GM23338 (cell line): Measurements from ENCODE around the gene STARD13. TPM values are rescaled to one million over a fixed set of nuclear protein-coding genes. Genes with fewer than 3 reads are reported as not detected.

Source experiments
- ATAC-seq: fragments of 200-7000 bp; cut with Tn5 transposase; 3 replicates; pipeline ENCODE4 v1.9.1; 2020
- DNase-seq: peaks from one replicate; pipeline ENCODE4 v3.0.0-alpha.2; 2015; ENCODE audit warnings: low spot score
- H2AFZ ChIP-seq: fragments of 200-600 bp; sonication (generic); 2 replicates; pipeline ENCODE4 v1.8.0; 2016; ENCODE audit warnings: antibody characterized with exemption, mild to moderate bottlenecking, moderate library complexity
- H3F3A ChIP-seq: fragments of 200-600 bp; sonication (generic); replicated peaks from 2 replicates; pipeline ENCODE4 v1.8.0; 2017; ENCODE audit warnings: antibody characterized with exemption, mixed run types, low read depth
- H3K27ac ChIP-seq: fragments of 200-600 bp; sonication (generic); 2 replicates; pipeline ENCODE4 v1.6.1; 2016; ENCODE audit warnings: low read depth
- H3K27me3 ChIP-seq: fragments of 200-600 bp; sonication (generic); 2 replicates; pipeline ENCODE4 v1.8.0; 2016; ENCODE audit warnings: mild to moderate bottlenecking, mixed run types, moderate library complexity; ENCODE audit not compliant: insufficient read depth
- H3K36me3 ChIP-seq: fragments of 200-600 bp; sonication (generic); 2 replicates; pipeline ENCODE4 v1.8.0; 2016; ENCODE audit warnings: mild to moderate bottlenecking; ENCODE audit not compliant: insufficient read depth
- H3K4me1 ChIP-seq: fragments of 200-600 bp; sonication (generic); 2 replicates; pipeline ENCODE4 v1.8.0; 2016; ENCODE audit warnings: mild to moderate bottlenecking, moderate library complexity; ENCODE audit not compliant: insufficient read depth
- H3K4me2 ChIP-seq: fragments of 200-600 bp; sonication (generic); 2 replicates; pipeline ENCODE4 v1.7.1; 2017; ENCODE audit warnings: mixed run types
- H3K4me3 ChIP-seq: fragments of 200-600 bp; sonication (generic); 2 replicates; pipeline ENCODE4 v1.6.1; 2016; ENCODE audit warnings: mixed run types
- H3K79me2 ChIP-seq: fragments of 200-600 bp; sonication (generic); replicated peaks from 2 replicates; pipeline ENCODE4 v1.8.0; 2017; ENCODE audit warnings: mild to moderate bottlenecking; ENCODE audit not compliant: insufficient read depth
- H3K9me2 ChIP-seq: fragments of 200-600 bp; sonication (generic); 2 replicates; pipeline ENCODE4 v1.8.0; 2017; ENCODE audit not compliant: insufficient read depth
- H4K20me1 ChIP-seq: fragments of 200-600 bp; sonication (generic); replicated peaks from 2 replicates; pipeline ENCODE4 v1.8.0; 2017; ENCODE audit warnings: mild to moderate bottlenecking; ENCODE audit not compliant: insufficient read depth
- H3K27ac Mint-ChIP-seq: 2 replicates; pipeline ENCODE4 v1.8.0; 2020; ENCODE audit warnings: inconsistent platforms, mild to moderate bottlenecking, moderate library complexity, mixed read lengths
- H3K27me3 Mint-ChIP-seq: 3 replicates; pipeline ENCODE4 v1.8.0; 2022; ENCODE audit warnings: low read depth, mild to moderate bottlenecking, moderate library complexity, mixed read lengths, inconsistent platforms; ENCODE audit not compliant: insufficient read depth, poor library complexity
- H3K36me3 Mint-ChIP-seq: 3 replicates; pipeline ENCODE4 v1.8.0; 2021; ENCODE audit warnings: low read depth, mild to moderate bottlenecking, inconsistent platforms, moderate library complexity, mixed read lengths
- H3K4me1 Mint-ChIP-seq: 3 replicates; pipeline ENCODE4 v1.8.0; 2020; ENCODE audit warnings: mild to moderate bottlenecking, inconsistent platforms, mixed read lengths
- H3K4me3 Mint-ChIP-seq: 3 replicates; pipeline ENCODE4 v1.8.0; 2021; ENCODE audit warnings: moderate library complexity, mild to moderate bottlenecking, inconsistent platforms, mixed read lengths
- H3K9me3 Mint-ChIP-seq: 3 replicates; pipeline ENCODE4 v1.8.0; 2020; ENCODE audit warnings: moderate library complexity, mild to moderate bottlenecking, inconsistent platforms, mixed read lengths
- CREB1 ChIP-seq: fragments of 250-450 bp; sonication (Bioruptor Pico); IDR thresholded peaks from 2 replicates; pipeline ENCODE4 v1.5.0; 2020; ENCODE audit warnings: low read depth, mild to moderate bottlenecking, moderate library complexity
- CTCF ChIP-seq, 2 experiments: fragments of 200-600 bp in 1 of 2; sonication (generic) in 1 of 2; conservative IDR thresholded peaks; 2 replicates each; pipeline versions ENCODE4 v1.5.1 to v1.6.1; 2016 to 2017; ENCODE audit warnings: antibody characterized with exemption in 2 of 2, low read depth in 2 of 2, mild to moderate bottlenecking in 2 of 2, moderate library complexity in 1 of 2
- ETS1 ChIP-seq: IDR thresholded peaks from 2 replicates; pipeline ENCODE4 v1.6.1; 2016; ENCODE audit warnings: antibody characterized with exemption
- EZH2 ChIP-seq: fragments of 200-600 bp; sonication (generic); IDR thresholded peaks from one replicate; pipeline ENCODE4 v1.8.0; 2017; ENCODE audit warnings: antibody characterized with exemption, mild to moderate bottlenecking, low read depth; ENCODE audit not compliant: unreplicated experiment
- EZH2phosphoT487 ChIP-seq: fragments of 200-600 bp; sonication (generic); IDR thresholded peaks from one replicate; pipeline ENCODE4 v1.8.1; 2018; ENCODE audit warnings: antibody characterized with exemption; ENCODE audit not compliant: unreplicated experiment
- JUNB ChIP-seq: IDR thresholded peaks from one replicate; pipeline ENCODE4 v1.6.1; 2016; ENCODE audit warnings: antibody characterized with exemption; ENCODE audit not compliant: unreplicated experiment
- NANOG ChIP-seq: IDR thresholded peaks from 2 replicates; pipeline ENCODE4 v1.6.1; 2016; ENCODE audit warnings: antibody characterized with exemption, borderline replicate concordance
- POLR2AphosphoS5 ChIP-seq: IDR thresholded peaks from 2 replicates; pipeline ENCODE4 v1.6.1; 2016; ENCODE audit warnings: antibody characterized with exemption, low read depth
- REST ChIP-seq: IDR thresholded peaks from one replicate; pipeline ENCODE4 v1.6.1; 2018; ENCODE audit warnings: antibody characterized with exemption; ENCODE audit not compliant: unreplicated experiment
- STAT1 ChIP-seq: IDR thresholded peaks from one replicate; pipeline ENCODE4 v1.6.1; 2016; ENCODE audit warnings: antibody characterized with exemption; ENCODE audit not compliant: unreplicated experiment
- ZNF114 ChIP-seq: fragments of 250-450 bp; sonication (Bioruptor Pico); IDR thresholded peaks from 2 replicates; pipeline ENCODE4 v1.5.0; 2020; ENCODE audit warnings: mild to moderate bottlenecking, moderate library complexity
- ZNF331 ChIP-seq: fragments of 250-450 bp; sonication (Bioruptor Pico); IDR thresholded peaks from 2 replicates; pipeline ENCODE4 v1.5.0; 2020; ENCODE audit warnings: low read depth, mild to moderate bottlenecking, moderate library complexity
- polyA plus RNA-seq: library from polyadenylated mRNA; unstranded; fragments of >200 nt; fragmentation: Nextera tagmentation; extraction: Ambion mirVana; gene quantifications from 2 replicates; pipeline ENCODE4 v1.2.1, GENCODE V29; 2016
- total RNA-seq: library from RNA; depleted of rRNA; stranded (reverse); fragments of >200 nt; shearing (Covaris generic); gene quantifications from 2 replicates; pipeline ENCODE4 v1.2.3, GENCODE V29; 2014

Gene STARD13
- total and polyA plus RNA-seq, 2 experiments from 2014 or later, result 3.2 to 5.2 TPM

GRCh38 chr13:33100886-33101285, 184.7 kb downstream of the STARD13 start:
- Mint-ChIP-seq H3K36me3 (no peaks in the 10 kb centered on the region), H3K4me1 (no peaks in the 10 kb centered on the region; the same call in 2 of the 3 replicates), H3K27ac (no peak overlapping the region), H3K27me3 (no peaks in the 10 kb centered on the region), H3K9me3 (no peaks in the 10 kb centered on the region; the same call in 2 of the 3 replicates), H3K4me3 (no peak overlapping the region)
- no peak overlapping the region for H3K27ac ChIP-seq
- no peaks in the 10 kb centered on the region for H3K36me3 ChIP-seq
- no peaks in the 10 kb centered on the region for H3K4me1 ChIP-seq
- no peaks in the 10 kb centered on the region for H4K20me1 ChIP-seq
- no peak overlapping the region for H2AFZ ChIP-seq
- no peak for DNase-seq
- H3K27me3 ChIP-seq, result no peaks in the 10 kb centered on the region
- no peaks in the 10 kb centered on the region for H3F3A ChIP-seq
- peaks cover 13% of the 10 kb centered on the region; the same call in 1 of the 2 replicates for H3K9me2 ChIP-seq
- no peak for TF ChIP-seq JUNB
- no peak for TF ChIP-seq ETS1
- TF ChIP-seq STAT1, result no peak
- no peak for TF ChIP-seq ZNF114 (CRISPR knock-in tag)
- TF ChIP-seq CREB1 (CRISPR knock-in tag), result no peak
- TF ChIP-seq CTCF (conservative IDR thresholded peaks at IDR 0.05; ENCODE audit: low read depth in 2 of 2), result no peak
- TF ChIP-seq EZH2, result no peak
- no peak for TF ChIP-seq NANOG
- TF ChIP-seq REST, result no peak
- no peak for TF ChIP-seq POLR2AphosphoS5
- TF ChIP-seq EZH2phosphoT487, result no peak
- TF ChIP-seq ZNF331 (CRISPR knock-in tag), result no peak
- ATAC-seq, result no peak
- no peaks in the 10 kb centered on the region for H3K79me2 ChIP-seq
- H3K4me2 ChIP-seq, result no peak overlapping the region
- H3K4me3 ChIP-seq, result no peak overlapping the region
